ENCODE data around the gene LY6G6F.

The LY6G6F gene

GRCh38 chr6:31681135-31681671 lies 25.5 kb upstream of the LY6G6F start:
- H3K4me1 ChIP-seq (ENCODE audit: control insufficient read depth, low read depth, low read length) = peaks cover 5% of the 10 kb centered on the region
- H3K9ac ChIP-seq (ENCODE audit: low read length) = no peak overlapping the region
- peaks cover 29% of the 10 kb centered on the region for H3K27me3 ChIP-seq (ENCODE audit: control insufficient read depth, insufficient read depth, low read length)
- H3K9me3 ChIP-seq (ENCODE audit: control insufficient read depth, low read depth, low read length) = no peaks in the 10 kb centered on the region
- H3K4me3 ChIP-seq (ENCODE audit: low read length) = peak overlapping the region; percentile 65
- no peaks in the 10 kb centered on the region for H3K36me3 ChIP-seq (ENCODE audit: control insufficient read depth, low read depth, low read length)
- H3K27ac ChIP-seq (ENCODE audit: low read length) = no peak overlapping the region

DNA sequence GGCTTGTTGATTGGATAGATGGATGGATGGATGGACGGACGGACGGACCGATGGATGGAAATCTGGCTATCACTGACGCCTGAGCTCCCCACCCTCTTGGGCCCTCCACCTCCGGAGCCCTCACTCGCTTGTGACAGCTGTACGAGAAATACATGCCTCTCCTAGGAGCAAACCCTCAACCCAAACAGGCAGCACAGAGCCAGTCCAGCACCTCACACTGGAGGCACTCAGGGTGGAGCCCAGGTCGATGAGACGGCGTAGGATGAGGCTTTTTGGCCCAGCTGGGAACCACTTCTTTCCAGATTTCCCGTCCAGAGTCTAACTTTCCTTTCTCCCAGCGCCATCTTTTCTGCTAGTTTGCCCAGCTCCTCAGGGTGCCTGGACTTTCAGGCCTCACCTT lies 23.1 kb upstream of the LY6G6F start:
- Histone ChIP-seq H3K4me1 (ENCODE audit: control insufficient read depth, low read depth, low read length) (peaks cover 5% of the 10 kb centered on the region), H3K9ac (ENCODE audit: low read length) (peak overlapping the region; percentile 2), H3K4me3 (ENCODE audit: low read length) (peak overlapping the region; percentile 70), H3K27me3 (ENCODE audit: control insufficient read depth, insufficient read depth, low read length) (peaks cover 22% of the 10 kb centered on the region), H3K27ac (ENCODE audit: low read length) (no peak overlapping the region), H3K9me3 (ENCODE audit: control insufficient read depth, low read depth, low read length) (no peaks in the 10 kb centered on the region), H3K36me3 (ENCODE audit: control insufficient read depth, low read depth, low read length) (no peaks in the 10 kb centered on the region)

DNA sequence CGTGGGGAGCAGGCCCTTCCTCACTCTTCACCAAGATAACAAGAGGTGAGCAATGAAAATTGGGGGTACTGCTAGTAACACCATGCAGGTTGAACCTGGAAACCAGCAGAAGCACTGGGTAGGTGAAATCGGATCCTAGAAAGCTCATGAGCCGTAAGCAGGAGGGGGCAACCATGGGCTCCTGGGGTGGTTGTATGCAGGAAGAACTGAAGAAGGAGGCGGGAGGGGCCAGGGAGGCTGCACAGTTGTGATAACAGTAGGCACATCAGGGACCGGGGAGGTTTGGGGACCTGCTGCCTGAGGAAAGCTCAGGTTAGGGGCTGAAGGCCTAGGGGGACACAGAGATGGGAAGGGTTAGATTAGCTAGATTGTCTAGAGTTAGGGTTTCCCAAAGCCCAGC lies 20.2 kb upstream of the LY6G6F start:
- Histone ChIP-seq H3K4me3 (ENCODE audit: low read length) (no peak overlapping the region), H3K9me3 (ENCODE audit: control insufficient read depth, low read depth, low read length) (no peaks in the 10 kb centered on the region), H3K4me1 (ENCODE audit: control insufficient read depth, low read depth, low read length) (peaks cover 5% of the 10 kb centered on the region), H3K36me3 (ENCODE audit: control insufficient read depth, low read depth, low read length) (peaks cover 2% of the 10 kb centered on the region), H3K9ac (ENCODE audit: low read length) (no peak overlapping the region), H3K27me3 (ENCODE audit: control insufficient read depth, insufficient read depth, low read length) (peaks cover 15% of the 10 kb centered on the region), H3K27ac (ENCODE audit: low read length) (no peak overlapping the region)

- Histone ChIP-seq H3K27me3 (ENCODE audit: control insufficient read depth, insufficient read depth, low read length) (peaks cover 6% of the 10 kb centered on the region), H3K9ac (ENCODE audit: low read length) (no peak overlapping the region), H3K4me1 (ENCODE audit: control insufficient read depth, low read depth, low read length) (peaks cover 5% of the 10 kb centered on the region), H3K9me3 (ENCODE audit: control insufficient read depth, low read depth, low read length) (no peaks in the 10 kb centered on the region), H3K4me3 (ENCODE audit: low read length) (no peak overlapping the region), H3K36me3 (ENCODE audit: control insufficient read depth, low read depth, low read length) (peaks cover 2% of the 10 kb centered on the region), H3K27ac (ENCODE audit: low read length) (no peak overlapping the region)
These were observed 19.3 kb upstream of the LY6G6F start for GRCh38 chr6:31687321-31687720.

DNA sequence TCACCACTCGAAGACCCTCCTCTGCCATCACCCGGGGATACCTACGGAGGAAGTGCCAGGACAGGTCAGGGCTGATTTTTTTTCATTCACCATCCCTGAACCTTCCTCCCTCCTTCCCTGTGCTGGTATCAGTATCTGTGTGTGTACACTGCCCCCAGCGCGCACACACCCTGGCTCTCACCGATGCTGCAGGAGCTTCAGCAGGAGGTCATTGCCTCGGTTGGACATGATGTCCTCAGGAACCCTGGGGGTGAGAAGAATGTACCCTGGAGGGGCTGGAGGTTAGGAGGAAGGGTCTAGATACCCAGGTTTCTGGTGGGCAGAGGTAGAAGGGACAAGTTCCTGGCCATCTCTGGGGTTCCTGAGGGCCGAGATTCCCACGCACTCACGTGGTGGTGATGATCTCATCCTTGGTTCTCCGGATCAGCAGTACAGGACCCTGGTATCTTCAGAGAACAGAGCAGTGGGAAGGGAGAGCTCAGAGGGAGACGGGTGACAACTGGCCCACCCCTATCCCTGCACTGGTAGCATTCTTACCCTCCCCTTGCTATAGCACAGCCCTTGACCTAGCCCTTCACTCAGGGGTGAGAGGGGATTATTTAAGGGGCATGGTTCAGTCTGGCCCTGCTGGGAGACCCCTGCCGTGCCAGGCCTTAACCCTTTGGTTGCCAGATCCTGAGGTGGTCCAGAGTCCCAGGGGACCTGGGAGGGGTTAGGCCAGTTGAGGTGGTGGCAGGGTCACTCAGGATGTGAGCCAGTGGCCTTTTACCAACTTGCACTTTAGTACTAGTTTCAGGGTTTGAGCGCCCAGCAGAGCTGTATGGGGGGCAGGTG lies 18.6 kb upstream of the LY6G6F start:
- no peak overlapping the region for H3K9ac ChIP-seq (ENCODE audit: low read length)
- H3K9me3 ChIP-seq (ENCODE audit: control insufficient read depth, low read depth, low read length) = no peaks in the 10 kb centered on the region
- no peak overlapping the region for H3K4me3 ChIP-seq (ENCODE audit: low read length)
- H3K27ac ChIP-seq (ENCODE audit: low read length) = no peak overlapping the region
- H3K36me3 ChIP-seq (ENCODE audit: control insufficient read depth, low read depth, low read length) = peaks cover 3% of the 10 kb centered on the region
- no peaks in the 10 kb centered on the region for H3K27me3 ChIP-seq (ENCODE audit: control insufficient read depth, insufficient read depth, low read length)
- peaks cover 5% of the 10 kb centered on the region for H3K4me1 ChIP-seq (ENCODE audit: control insufficient read depth, low read depth, low read length)

- no peaks in the 10 kb centered on the region for H3K27me3 ChIP-seq (ENCODE audit: control insufficient read depth, insufficient read depth, low read length)
- H3K36me3 ChIP-seq (ENCODE audit: control insufficient read depth, low read depth, low read length) = peaks cover 5% of the 10 kb centered on the region
- no peaks in the 10 kb centered on the region for H3K9me3 ChIP-seq (ENCODE audit: control insufficient read depth, low read depth, low read length)
- H3K9ac ChIP-seq (ENCODE audit: low read length) = no peak overlapping the region
- no peaks in the 10 kb centered on the region for H3K4me1 ChIP-seq (ENCODE audit: control insufficient read depth, low read depth, low read length)
- no peak overlapping the region for H3K27ac ChIP-seq (ENCODE audit: low read length)
- no peak overlapping the region for H3K4me3 ChIP-seq (ENCODE audit: low read length)
These were observed 17.2 kb upstream of the LY6G6F start for GRCh38 chr6:31689249-31690110.

GRCh38 chr6:31690231-31691077 lies 16.2 kb upstream of the LY6G6F start:
- Histone ChIP-seq H3K9ac (ENCODE audit: low read length) (no peak overlapping the region), H3K4me1 (ENCODE audit: control insufficient read depth, low read depth, low read length) (no peaks in the 10 kb centered on the region), H3K36me3 (ENCODE audit: control insufficient read depth, low read depth, low read length) (peaks cover 12% of the 10 kb centered on the region), H3K27ac (ENCODE audit: low read length) (no peak overlapping the region), H3K9me3 (ENCODE audit: control insufficient read depth, low read depth, low read length) (no peaks in the 10 kb centered on the region), H3K4me3 (ENCODE audit: low read length) (no peak overlapping the region), H3K27me3 (ENCODE audit: control insufficient read depth, insufficient read depth, low read length) (no peaks in the 10 kb centered on the region)

- no peak overlapping the region for H3K27ac ChIP-seq (ENCODE audit: low read length)
- H3K9me3 ChIP-seq (ENCODE audit: control insufficient read depth, low read depth, low read length) = no peaks in the 10 kb centered on the region
- H3K36me3 ChIP-seq (ENCODE audit: control insufficient read depth, low read depth, low read length) = peaks cover 12% of the 10 kb centered on the region
- no peak overlapping the region for H3K4me3 ChIP-seq (ENCODE audit: low read length)
- no peaks in the 10 kb centered on the region for H3K27me3 ChIP-seq (ENCODE audit: control insufficient read depth, insufficient read depth, low read length)
- H3K4me1 ChIP-seq (ENCODE audit: control insufficient read depth, low read depth, low read length) = no peaks in the 10 kb centered on the region
- no peak overlapping the region for H3K9ac ChIP-seq (ENCODE audit: low read length)
These were observed 15.6 kb upstream of the LY6G6F start for GRCh38 chr6:31691078-31691463.

- Histone ChIP-seq H3K9ac (ENCODE audit: low read length) (no peak overlapping the region), H3K27ac (ENCODE audit: low read length) (no peak overlapping the region), H3K9me3 (ENCODE audit: control insufficient read depth, low read depth, low read length) (no peaks in the 10 kb centered on the region), H3K27me3 (ENCODE audit: control insufficient read depth, insufficient read depth, low read length) (no peaks in the 10 kb centered on the region), H3K36me3 (ENCODE audit: control insufficient read depth, low read depth, low read length) (peaks cover 14% of the 10 kb centered on the region), H3K4me1 (ENCODE audit: control insufficient read depth, low read depth, low read length) (no peaks in the 10 kb centered on the region), H3K4me3 (ENCODE audit: low read length) (no peak overlapping the region)
These were observed 15.0 kb upstream of the LY6G6F start for GRCh38 chr6:31691564-31692108.

- Histone ChIP-seq H3K4me3 (ENCODE audit: low read length) (no peak overlapping the region), H3K36me3 (ENCODE audit: control insufficient read depth, low read depth, low read length) (peaks cover 16% of the 10 kb centered on the region), H3K4me1 (ENCODE audit: control insufficient read depth, low read depth, low read length) (no peaks in the 10 kb centered on the region), H3K27ac (ENCODE audit: low read length) (no peak overlapping the region), H3K9me3 (ENCODE audit: control insufficient read depth, low read depth, low read length) (no peaks in the 10 kb centered on the region), H3K9ac (ENCODE audit: low read length) (no peak overlapping the region), H3K27me3 (ENCODE audit: control insufficient read depth, insufficient read depth, low read length) (no peaks in the 10 kb centered on the region)
These were observed 14.3 kb upstream of the LY6G6F start for GRCh38 chr6:31692353-31692752.

- Histone ChIP-seq H3K4me3 (ENCODE audit: low read length) (no peak overlapping the region), H3K36me3 (ENCODE audit: control insufficient read depth, low read depth, low read length) (peaks cover 16% of the 10 kb centered on the region), H3K27ac (ENCODE audit: low read length) (no peak overlapping the region), H3K4me1 (ENCODE audit: control insufficient read depth, low read depth, low read length) (no peaks in the 10 kb centered on the region), H3K9ac (ENCODE audit: low read length) (no peak overlapping the region), H3K27me3 (ENCODE audit: control insufficient read depth, insufficient read depth, low read length) (no peaks in the 10 kb centered on the region), H3K9me3 (ENCODE audit: control insufficient read depth, low read depth, low read length) (no peaks in the 10 kb centered on the region)
These were observed 13.8 kb upstream of the LY6G6F start for GRCh38 chr6:31692886-31693285.

Measured in iPS-18a (cell line).